CD4-positive, alpha-beta T cell treated with Interleukin-1 beta for 1 hour (primary cell): Measurements from ENCODE around the gene MAD1L1.
"Not testable (repeated sequence)": the region's sequence is repeated elsewhere in the genome, so short reads cannot be mapped to it uniquely, and the experiment has no call there.

Experiments
- DNase-seq, 2 donors: peaks; one replicate each; pipeline ENCODE4 v3.0.0-alpha.2; 2020 to 2022

Gene MAD1L1

DNA sequence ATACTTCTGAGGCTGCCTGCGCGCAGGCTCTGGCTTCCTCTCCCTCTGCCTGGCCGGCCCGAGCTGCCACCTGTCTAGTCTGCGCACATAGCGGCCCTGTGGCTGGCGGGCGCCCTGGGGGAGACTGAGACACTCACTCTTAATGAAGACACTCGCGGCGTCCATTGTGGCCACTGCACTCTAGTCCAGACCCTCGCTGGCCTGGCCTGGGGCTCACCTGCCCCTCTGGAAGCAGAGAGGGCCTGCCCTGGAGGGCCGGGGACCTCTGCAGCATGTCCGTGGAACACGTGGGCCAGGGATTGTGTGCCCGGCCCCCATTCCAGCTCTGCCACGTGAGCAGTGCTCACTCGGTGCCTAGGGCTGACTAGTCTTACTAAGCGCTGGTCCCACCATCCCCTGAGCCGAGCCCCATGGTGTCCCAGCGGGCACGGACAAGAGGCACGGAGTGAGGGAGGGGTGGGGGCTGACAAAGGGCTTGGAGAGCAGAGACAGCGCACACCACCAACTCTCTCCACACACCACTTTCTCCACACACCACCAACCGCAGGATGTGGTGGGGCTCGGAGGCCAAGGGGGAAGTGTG lies 413.4 kb downstream of the MAD1L1 start:
- no peak for DNase-seq

DNA sequence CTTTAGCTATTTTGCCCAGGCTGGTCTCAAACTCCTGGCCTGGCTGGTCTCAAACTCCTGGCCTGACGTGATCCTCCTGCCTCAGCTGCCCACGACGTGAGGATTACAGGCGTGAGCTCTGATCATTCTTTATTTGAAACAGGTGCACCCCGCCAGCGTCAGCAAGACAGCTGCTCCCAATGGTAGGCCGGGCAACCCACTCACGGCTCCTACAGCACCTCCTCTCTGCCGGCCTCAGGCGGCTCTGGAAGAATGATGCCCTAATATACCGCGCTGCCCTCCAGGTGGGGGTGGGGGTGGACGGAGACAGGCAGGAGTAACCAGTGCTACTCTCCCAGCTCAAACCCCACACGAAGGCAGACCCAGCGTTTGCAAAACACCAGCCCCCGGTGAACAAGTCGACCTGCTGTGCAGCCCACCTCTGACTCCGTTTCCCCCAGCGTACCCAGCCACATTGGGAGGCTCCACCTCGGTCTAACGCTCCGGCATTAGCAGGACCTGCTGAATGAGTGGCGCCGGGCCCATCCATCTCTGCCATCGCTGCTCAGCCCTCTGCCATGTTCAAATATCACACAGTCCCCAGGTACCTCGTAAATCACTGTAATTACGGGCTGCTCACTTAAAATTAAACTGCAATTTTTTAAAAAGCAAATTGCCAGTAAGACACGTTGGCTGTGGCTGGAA lies 414.0 kb downstream of the MAD1L1 start:
- no peak for DNase-seq

DNA sequence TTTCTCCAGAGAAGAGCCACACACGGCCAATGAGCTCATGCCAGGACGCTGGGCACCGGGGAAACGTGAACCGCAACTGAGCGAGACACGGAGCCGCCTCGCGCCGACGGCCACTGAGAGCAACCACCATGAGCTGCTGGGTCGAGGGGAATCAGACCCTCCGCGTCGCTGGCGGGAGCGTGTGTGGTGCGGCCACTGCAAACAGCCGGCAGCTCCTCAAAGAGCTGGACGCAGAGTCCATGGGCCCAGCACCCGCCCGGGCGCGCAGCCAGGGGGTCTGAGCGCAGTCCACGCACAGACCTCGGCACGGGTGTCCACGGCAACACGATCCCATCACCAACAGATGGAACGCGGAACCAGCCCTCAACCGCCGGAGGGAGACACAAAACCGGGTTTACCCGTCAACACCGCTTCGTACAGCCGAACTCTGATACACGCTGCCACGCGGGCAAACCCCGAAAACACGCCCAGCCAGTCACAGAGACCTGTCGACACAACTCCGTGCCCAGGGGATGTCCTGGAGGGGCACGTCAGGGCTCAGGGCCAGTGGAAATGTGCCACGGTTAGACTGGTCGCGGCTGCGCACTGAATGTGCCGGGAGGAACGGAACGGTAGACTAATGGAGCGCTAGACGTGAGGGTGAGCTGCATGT lies 415.6 kb downstream of the MAD1L1 start:
- DNase-seq, result no peak

DNA sequence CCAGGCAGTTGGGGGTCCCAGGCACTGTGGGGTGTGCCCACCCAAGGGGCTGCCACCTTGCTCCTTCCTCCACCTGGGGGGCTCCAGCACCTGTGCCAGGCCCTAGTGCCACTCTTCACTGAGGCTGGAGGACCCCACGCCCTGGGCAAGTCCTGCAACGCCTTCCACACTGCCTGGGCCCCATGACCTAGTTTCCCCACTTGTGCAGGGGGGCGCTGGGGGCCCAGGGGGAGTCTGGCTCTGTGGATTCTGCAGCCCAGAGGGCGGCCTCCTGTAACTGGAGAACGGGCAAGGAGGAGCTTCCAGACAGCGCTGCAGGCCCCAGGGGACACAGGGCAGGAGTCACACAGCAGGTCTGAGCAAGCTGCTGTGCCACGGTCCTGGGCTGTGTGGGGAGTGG lies 416.3 kb downstream of the MAD1L1 start:
- DNase-seq, result not testable (repeated sequence)

DNA sequence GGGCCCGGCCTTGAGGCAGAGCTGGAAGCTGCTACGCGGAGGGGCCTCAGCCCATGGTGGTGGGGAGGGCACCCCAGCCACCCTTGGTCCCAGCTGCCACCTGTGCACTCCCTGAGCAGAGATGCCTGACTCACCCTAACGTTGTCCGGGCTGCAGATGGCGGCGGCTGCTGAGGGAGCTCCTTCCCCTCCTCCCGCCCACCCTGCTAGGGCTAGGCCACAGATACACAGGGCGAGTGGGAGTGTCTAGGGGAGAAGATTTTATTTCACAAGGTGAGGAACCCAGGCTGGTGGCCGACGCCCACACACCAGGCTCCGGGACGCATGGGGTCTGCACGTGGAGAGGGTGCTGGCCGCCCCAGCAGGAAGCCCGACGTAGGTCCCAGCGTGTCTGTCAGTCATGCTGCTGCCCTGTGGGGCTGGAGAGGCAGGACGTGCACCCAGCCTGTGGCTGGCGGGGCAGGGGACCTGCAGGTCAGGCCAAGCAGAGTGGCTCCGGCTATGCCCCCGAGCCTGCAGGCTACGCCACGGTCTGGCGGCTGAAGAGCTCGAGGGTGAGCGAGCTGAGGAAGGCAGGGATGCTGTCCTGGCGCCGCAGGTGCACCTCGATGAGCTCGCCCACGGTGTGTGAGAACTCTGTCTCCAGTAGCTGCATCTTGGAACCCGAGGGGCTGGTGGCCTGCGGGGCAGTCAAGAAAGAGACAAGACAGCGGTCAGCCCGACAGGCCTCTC lies 417.0 kb downstream of the MAD1L1 start:
- not testable (repeated sequence) for DNase-seq

DNA sequence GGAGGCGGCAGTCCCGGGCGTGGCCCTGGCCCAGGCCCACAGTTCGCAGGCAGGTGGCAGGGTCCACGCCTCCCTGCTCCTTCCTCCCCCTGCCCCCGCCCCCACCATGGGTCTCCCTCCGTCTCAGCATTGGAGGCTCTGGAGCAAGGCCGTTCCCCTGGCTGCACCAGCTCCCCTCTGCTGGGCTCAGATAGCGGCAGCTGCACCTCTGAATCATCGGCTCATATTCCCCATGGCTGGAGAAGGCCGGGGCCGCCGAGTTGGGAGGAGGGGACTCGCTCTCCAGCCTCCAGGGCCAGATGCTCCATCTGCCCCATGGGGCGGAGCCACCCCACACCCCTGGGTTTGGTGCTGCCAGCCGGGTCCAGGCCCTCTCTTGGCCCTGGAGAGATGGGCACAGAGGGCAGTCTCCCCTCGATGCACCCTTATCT lies 417.7 kb downstream of the MAD1L1 start:
- no peak for DNase-seq

DNA sequence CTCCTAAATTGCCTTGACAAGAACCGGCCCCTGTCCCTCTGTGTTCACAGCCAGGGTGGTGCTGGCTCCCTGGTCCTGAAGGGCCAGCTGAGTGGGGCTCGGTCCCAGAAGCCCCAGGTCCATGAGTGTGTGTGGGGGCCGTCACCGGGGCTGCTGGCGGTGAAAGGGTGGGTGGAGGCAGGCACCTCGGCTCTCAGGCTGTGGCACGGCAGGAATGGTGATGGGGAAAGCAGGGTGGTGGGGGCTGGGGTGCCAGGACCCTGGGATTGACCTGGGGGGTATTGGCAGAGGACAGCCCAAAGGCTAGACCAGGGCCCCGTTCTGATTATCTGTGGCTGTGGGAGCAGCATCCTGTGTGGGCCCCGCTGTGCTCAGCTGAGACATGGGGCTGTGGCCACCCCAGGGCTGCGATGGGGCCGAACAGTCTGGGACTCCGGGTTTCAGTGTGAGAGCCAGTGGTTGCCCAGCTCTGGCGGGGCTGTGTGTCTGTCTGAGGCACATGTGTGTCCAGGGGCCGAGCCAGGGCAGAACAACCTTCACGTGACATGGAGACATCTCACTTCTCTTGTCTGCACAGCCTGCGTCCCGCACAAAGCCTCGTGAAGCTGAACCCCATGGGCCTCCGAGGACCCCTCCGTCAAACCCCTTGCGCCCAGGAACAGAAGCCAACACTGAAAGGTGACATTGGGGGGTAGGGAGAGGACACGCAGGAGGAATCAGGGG lies 418.5 kb downstream of the MAD1L1 start:
- DNase-seq, result no peak

DNA sequence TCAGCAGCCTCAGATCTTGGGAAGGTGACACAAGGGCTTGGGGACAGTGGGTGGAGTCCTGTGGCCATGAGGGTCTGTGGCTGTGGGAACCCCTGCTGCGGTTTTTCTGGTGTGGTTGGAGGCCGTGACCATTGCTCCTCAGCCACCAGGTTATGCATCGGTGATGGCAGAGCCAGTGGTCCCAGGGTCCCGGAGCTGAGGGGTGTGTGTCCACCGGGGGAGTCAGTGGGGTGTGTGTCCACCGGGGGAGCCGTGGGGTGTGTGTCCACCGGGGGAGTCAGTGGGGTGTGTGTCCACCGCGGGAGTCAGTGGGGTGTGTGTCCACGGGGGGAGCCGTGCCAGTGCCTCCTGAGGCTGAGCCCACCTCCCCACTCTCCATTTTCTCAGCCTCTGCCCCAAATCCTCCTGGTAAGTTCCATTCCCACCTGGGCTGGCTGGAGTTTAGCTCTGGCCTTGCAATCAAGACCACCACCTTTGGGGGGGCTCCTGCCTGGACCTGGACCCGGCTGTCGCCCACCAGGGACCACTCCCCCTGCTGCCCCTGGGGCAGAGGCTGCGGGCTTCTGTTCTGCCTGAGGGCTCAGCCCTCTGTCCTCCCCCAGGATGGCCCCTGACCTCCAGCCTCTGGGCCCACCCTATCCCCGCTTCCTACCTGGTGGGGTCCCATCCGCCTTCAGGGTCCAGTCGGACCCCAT lies 419.2 kb downstream of the MAD1L1 start:
- DNase-seq, result no peak

DNA sequence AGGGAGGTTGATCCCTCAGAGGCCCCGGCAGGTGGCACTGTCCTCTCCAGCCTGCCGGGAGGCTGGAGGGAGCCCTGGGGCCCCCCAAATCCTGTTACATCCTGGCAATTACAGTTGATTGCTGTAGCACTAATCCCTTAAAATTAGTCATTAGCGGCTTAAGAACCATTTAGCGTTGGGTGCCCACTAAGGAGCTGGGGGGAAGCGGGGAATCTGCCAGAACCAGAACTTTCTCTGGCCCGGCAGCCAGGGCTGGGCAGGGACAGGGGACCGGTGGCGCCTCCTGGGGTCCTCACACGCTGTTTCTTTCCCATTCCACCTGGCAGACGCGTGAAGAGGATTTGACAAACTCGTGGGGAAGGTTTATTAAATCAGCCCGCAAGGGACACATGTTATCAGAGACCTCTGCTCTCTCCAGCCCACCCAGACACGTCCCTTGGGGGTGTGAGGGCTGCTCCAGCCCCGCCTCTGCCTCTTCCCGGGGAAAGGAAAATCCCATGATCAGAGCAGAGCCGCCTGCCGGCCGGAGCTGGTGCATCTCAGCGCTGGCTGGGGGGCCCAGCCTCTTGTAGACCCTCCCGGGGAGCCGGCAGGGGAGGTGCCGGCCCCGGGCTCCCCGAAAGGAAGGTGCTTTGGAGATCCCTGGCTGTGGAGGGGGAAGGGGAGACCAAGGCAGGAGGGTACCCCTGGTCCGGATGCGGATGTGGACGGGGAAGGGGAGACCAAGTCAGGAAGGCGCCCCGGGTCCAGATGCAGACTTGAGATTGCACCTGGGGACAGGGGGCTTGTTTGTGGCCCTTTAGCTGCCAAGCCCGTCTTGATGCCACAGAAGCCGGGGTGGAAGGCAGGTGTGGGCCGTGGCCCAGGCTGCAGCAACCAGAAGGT lies 420.0 kb downstream of the MAD1L1 start:
- DNase-seq, result peak in 1 of 2 donors; percentile 14

DNA sequence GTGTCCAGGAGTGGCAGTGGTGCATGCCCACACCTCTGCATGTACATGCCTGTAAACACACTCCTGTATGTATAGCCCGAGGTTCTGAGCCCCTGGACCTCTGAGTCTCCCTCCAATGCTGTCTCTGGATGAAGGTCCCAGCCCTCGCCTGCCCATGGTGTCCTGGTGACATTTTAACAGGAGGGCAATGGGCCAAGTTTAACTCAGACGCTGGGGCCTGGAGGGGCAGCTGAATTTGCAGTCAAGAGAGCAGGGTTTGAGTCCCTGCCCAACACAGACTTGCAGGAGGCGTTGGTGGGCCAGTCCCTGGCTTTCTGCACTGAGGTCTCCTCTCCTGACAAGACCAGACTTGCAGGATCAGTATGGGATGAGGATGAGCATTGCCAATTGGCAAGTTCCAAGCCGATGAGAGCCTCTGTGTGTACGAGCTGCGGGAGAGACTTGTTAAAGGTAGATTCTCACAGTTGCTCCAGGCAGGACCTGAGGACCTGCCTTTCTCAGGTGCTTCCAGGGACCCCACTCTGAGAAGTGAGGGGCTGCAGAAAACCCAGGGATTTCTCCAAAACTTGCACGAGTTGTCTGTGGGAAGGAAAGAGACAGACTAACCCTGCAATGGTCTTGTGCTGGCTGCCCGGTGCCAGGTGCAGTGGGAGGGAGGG lies 420.8 kb downstream of the MAD1L1 start:
- no peak for DNase-seq

DNA sequence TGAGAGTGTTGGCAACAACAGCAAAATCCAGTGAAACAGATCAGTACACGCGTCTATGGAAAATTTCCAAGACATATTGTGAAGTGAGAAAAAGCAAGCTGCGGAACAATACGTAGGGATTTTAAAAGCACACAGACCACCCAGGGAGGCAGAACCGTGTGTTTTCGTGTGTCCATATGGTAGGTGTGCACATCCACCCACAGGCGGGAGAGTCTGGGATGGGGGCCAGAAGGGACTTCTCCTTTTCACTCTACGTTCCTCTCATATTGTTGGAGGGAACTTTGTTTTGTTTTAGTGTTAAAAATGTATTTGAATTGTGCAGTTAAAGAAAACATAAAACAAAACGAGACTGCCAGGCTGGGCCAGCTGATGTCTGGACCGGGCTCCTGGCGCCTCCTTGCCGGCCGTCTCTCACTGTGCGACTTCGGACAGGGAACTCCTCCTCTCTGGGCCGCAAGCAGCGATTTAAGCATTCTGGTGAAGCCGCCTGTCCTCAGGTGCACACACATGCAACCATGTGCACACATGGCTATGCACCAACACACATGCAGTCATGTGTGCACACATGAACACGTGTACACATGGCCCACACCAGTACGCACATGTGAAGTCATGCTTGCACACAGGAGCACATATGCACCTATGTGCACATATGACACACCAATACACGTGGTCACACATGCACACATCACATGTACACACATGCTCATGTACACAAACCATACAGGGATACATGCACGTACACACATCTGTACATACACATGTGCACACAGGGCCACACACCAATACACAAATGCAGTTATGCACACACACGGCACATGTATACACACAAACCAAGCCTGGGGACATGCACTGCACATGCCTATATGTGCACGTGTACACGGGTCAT lies 421.5 kb downstream of the MAD1L1 start:
- DNase-seq, result no peak

DNA sequence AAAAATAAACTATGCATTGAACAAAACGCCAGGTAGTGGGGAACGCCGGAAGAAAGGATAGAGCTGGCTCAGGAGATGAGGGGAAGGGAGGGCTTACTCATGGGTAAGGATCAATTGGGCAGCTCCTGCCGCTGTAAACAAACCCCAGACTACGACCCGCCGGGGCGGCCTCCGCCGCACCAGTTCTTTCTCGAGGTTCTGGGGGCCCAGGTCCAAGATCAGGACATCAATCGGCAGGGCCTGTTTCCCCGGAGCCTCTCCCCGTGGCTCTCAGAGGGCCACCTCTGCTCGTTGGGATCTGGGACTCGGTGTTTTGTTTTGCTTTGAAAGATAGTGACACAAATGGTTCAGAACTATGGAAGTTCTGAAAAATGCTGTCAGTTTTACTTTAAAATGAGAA lies 422.2 kb downstream of the MAD1L1 start:
- DNase-seq, result no peak

DNA sequence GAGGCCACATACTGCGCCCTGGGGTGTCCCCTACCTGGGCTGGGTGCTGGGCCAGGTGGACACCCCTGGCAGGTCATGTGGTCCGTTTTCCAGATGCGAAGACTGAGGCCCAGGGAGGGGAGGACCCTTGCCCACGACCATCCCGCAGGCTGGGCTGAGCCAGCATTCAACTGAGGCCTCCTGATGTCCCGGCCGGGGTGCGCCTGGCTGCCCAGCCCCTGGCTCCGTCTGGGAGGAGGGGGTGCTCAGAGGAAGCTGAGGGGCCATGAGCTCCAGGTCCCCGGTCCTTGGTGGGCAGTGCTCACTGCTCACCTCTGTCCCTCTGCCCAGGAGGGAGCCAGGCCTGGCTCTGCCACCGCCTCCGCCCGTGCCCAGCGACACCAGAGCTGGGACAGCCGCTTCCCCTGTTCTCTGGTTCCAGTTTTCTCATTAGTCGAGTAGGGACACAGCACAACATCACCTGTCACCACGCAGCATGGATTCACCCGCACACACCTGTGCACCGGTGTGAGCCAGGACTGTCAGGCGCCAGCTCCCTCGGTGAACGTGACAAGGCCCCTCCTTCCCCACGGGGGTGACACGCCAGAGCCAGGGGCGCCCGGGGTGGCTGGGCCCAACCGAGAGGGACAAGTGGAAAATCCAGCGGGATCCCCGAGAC lies 423.0 kb downstream of the MAD1L1 start:
- no peak for DNase-seq

DNA sequence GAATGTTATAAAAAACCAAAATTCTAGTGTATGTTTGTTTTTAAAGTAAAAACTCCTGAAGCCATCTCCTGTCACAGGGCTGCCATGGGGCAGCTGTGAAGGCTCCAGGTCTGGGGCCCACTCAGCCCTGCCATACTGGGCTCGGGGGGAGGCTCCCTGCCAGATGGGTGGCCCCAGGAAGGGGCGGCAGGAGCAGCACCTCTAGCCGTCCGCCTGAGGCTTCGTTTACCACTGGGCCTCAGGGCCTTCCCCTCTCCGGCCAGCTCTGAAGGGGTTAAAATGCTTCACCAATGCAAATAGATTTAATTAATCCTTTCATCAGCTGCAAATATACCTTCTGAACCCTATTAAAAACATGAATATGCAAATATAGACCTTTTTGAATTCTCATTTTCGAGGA lies 423.7 kb downstream of the MAD1L1 start:
- no peak for DNase-seq

DNA sequence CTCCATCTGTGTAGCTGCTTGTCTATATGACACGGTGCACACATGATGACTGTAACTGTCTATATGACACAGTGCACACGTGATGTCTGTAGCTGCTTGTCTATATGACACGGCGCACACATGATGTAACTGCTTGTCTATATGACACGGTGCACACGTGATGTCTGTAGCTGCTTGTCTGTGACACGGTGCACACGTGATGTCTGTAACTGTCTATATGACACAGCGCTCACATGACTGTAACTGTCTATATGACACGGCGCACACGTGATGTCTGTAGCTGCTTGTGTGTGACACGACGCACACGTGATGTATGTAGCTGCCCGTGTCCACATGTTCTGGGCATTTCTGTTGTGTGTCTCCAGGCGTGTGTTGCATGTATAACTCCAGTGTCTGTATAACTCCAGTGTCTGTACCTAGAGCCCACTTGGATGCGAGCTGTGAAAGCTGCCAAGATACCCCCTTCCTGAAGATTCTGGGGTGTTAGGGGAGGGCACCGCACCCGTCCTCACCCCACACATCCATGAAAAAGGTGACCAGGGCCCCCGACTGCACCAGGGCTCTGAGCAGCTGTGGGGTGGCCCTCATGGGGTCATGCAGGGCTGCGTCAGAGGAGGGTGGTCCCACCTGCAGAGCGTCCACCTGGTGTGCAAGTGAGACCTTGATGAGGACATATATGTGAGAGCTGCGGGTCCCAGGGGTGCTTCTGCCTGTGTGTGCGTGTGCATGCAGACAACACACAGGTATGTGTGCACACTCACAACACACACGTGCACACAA lies 424.7 kb downstream of the MAD1L1 start:
- no peak for DNase-seq

DNA sequence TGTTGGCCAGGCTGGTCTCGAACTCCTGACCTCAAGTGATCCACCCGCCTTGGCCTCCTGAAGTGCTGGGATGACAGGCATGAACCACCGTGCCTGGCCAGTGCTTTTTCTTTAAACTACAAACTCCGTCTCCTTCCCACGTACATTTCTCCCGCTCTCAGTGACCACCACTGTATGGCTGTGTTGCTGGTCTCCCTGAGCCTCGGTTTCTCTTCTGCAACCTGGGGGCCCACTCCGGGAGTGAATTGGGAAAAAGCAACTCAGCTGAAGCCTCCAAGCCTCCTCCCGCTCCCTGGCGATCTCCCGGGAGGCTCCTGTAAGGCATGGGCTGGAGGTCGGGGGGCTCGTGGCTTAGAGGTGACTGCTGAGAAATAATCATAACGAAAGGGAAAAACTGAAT lies 426.4 kb downstream of the MAD1L1 start:
- DNase-seq, result no peak

DNA sequence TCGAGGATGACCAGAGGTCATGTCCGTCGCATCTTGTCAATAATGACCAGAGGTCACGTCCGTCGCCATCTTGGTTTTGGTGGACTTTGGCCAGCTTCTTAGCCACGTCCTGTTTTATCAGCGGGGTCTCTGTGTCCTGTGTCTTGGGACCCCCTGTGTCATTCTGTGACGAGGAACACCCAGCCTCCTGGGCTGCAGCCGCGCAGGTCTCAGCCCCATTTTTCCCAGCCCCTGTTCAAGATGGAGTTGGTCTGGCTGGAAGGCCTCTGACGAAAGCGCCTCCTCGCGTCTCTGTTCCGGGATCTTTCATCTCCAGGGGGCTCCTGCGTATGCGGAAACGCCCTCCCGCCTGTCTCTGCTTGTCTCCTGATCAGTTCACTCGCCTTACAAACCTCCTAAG lies 428.4 kb downstream of the MAD1L1 start:
- no peak for DNase-seq

DNA sequence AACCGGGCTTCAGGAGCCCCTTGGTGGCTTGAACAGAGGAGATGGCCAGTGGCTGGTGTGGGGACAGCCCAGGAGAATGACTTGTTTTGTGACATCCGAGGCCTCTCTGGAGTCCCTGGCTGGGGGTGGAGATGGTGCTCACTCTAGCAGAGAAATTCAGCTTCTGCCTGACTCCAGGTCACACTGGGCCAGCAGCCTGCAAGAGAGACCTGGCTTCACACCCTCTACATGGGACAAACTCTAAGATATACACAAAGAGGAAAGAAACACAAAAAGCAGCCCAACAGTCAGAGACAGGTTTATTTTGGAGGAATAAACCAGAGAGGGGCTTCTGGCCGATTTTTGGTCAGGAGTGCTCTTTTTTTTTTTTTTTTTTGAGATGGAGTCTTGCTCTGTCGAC lies 429.8 kb downstream of the MAD1L1 start:
- DNase-seq, result no peak
